ENCODE results near the gene PFAS.

PFAS gene

DNA sequence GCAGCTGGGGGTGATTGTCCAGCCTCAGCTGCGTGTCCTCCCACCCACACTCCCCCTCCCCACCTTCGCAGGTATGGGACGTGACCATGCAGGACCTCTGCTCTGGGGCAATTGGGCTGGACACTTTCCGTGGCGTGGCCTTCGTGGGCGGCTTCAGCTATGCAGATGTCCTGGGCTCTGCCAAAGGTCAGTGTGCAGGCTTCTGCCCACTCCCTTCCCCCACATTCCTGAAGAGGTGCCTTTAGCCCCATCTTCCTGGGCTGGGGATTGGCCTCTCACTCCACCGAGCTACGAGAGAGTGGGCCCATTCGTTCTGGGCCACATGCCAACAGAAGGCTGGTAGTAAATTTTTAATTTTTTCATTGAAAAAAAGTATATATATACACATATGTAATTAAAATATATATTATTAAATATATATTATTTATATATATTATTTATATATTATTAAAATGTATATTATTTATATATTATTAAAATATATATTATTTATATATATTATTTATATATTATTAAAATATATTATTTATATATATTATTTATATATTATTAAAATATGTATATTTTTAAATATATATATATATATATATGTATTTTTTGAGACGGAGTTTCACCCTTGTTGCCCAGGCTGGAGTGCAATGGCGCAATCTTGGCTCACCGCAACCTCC, 18.5 kb downstream of the PFAS start:
- Histone ChIP-seq H3K4me1 (no peaks in the 10 kb centered on the region), H2AFZ (no peak overlapping the region), H3K4me2 (ENCODE audit: low read length) (no peak overlapping the region), H3K9ac (no peak overlapping the region), H3K27ac (no peak overlapping the region), H3K79me2 (no peaks in the 10 kb centered on the region), H3K4me3 (ENCODE audit: low read depth, low read length) (no peak overlapping the region), H3K9me3 (ENCODE audit: control insufficient read depth, low read length) (no peaks in the 10 kb centered on the region), H3K36me3 (ENCODE audit: control insufficient read depth, insufficient read depth, low read length) (no peaks in the 10 kb centered on the region), H3K27me3 (ENCODE audit: control insufficient read depth, insufficient read depth, low read length) (no peaks in the 10 kb centered on the region)
- TF ChIP-seq CTCF (IDR thresholded peaks at IDR 0.05) = no peak

DNA sequence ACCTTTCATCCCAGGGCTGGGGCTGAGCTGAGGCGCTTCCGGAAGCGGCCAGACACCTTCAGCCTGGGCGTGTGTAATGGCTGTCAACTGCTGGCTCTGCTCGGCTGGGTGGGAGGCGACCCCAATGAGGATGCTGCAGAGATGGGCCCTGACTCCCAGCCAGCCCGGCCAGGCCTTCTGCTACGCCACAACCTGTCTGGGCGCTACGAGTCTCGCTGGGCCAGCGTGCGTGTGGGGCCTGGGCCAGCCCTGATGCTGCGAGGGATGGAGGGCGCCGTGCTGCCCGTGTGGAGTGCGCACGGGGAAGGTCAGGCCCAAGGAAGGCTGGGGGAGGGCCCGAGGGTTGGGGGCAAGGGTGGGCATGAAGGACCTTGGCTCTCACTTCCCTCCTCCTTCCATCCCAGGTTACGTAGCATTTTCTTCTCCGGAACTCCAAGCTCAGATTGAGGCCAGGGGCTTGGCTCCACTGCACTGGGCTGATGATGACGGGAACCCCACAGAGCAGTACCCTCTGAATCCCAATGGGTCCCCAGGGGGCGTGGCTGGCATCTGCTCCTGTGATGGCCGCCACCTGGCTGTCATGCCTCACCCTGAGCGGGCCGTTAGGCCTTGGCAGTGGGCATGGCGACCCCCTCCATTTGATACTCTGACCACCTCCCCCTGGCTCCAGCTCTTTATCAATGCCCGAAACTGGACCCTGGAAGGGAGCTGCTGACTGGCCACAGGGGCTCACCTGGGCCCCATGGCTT, 19.6 kb downstream of the PFAS start:
- no peak for TF ChIP-seq CTCF (IDR thresholded peaks at IDR 0.05)
- H3K36me3 ChIP-seq (ENCODE audit: control insufficient read depth, insufficient read depth, low read length) = no peaks in the 10 kb centered on the region
- no peaks in the 10 kb centered on the region for H3K4me1 ChIP-seq

DNA sequence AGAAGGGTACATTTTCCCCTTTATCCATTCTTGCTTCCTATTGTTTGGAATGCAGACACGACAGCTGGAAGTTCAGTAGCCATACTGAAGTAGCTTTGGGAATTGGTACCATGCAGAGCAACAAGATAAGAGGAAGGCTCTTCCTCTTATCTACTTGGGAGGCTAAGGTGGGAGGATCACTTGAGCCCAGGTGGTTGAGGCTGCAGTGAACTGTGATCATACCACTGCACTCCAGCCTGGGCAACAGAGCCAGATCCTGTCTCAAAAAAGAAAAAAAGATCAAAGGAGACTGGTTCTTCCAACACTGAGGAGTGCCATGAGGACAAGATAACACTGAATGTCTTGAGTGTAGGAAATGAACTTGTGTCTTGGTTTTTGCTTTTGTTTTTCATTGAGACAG, 23.3 kb downstream of the PFAS start:
- Histone ChIP-seq H3K9me3 (ENCODE audit: control insufficient read depth, low read length) (no peaks in the 10 kb centered on the region), H3K4me3 (ENCODE audit: low read depth, low read length) (no peak overlapping the region), H3K27me3 (ENCODE audit: control insufficient read depth, insufficient read depth, low read length) (no peaks in the 10 kb centered on the region), H3K9ac (no peak overlapping the region), H3K79me2 (no peaks in the 10 kb centered on the region), H3K27ac (no peak overlapping the region), H2AFZ (no peak overlapping the region), H3K4me2 (ENCODE audit: low read length) (no peak overlapping the region), H3K36me3 (ENCODE audit: control insufficient read depth, insufficient read depth, low read length) (no peaks in the 10 kb centered on the region), H3K4me1 (no peaks in the 10 kb centered on the region)
- no peak for TF ChIP-seq CTCF (IDR thresholded peaks at IDR 0.05)

More for the DNA sequence above, 19.6 kb downstream of the PFAS start:
- H3K27ac ChIP-seq = no peak overlapping the region
- H3K4me2 ChIP-seq (ENCODE audit: low read length) = no peak overlapping the region
- no peak overlapping the region for H3K4me3 ChIP-seq (ENCODE audit: low read depth, low read length)
- no peaks in the 10 kb centered on the region for H3K27me3 ChIP-seq (ENCODE audit: control insufficient read depth, insufficient read depth, low read length)
- H3K9ac ChIP-seq = no peak overlapping the region
- H3K79me2 ChIP-seq = no peaks in the 10 kb centered on the region
- H3K9me3 ChIP-seq (ENCODE audit: control insufficient read depth, low read length) = no peaks in the 10 kb centered on the region
- H2AFZ ChIP-seq = no peak overlapping the region

GRCh38 chr17:8273884-8274444, 24.9 kb downstream of the PFAS start:
- Histone ChIP-seq H3K9me3 (ENCODE audit: control insufficient read depth, low read length) (no peaks in the 10 kb centered on the region), H3K4me2 (ENCODE audit: low read length) (no peak overlapping the region), H3K4me3 (ENCODE audit: low read depth, low read length) (no peak overlapping the region), H3K27me3 (ENCODE audit: control insufficient read depth, insufficient read depth, low read length) (no peaks in the 10 kb centered on the region), H3K9ac (no peak overlapping the region), H3K79me2 (no peaks in the 10 kb centered on the region), H3K36me3 (ENCODE audit: control insufficient read depth, insufficient read depth, low read length) (no peaks in the 10 kb centered on the region), H3K27ac (no peak overlapping the region), H2AFZ (no peak overlapping the region), H3K4me1 (no peaks in the 10 kb centered on the region)
- TF ChIP-seq CTCF (IDR thresholded peaks at IDR 0.05) = no peak

Measured in parathyroid adenoma (tissue), 2 donors.